HepG2 (cell line): Measurements from ENCODE around the gene ARMH3. TPM values are rescaled to one million over a fixed set of nuclear protein-coding genes. Genes with fewer than 3 reads are reported as not detected.

Experiments used
- EHMT2 ChIP-seq: fragments of 200-600 bp; sonication (generic); IDR thresholded peaks from 2 replicates; pipeline ENCODE4 v1.7.0; 2017; ENCODE audit warnings: antibody characterized with exemption, low read depth, low read length, borderline replicate concordance
- ESRRA ChIP-seq: sonication (generic); formaldehyde crosslinking; IDR thresholded peaks from 2 replicates; pipeline ENCODE4 v1.5.1; 2020; ENCODE audit warnings: mild to moderate bottlenecking, low read depth, missing genetic modification reagents
- FOXA1 ChIP-seq, 2 experiments: fragments of 450-650 bp in 1 of 2; sonication (generic) in 1 of 2; formaldehyde crosslinking in 1 of 2; IDR thresholded peaks; 2 replicates each; pipeline versions ENCODE4 v1.4.0 to v1.6.1; 2016 to 2020; ENCODE audit warnings: missing genetic modification reagents in 1 of 2
- GTF2F1 ChIP-seq: fragments of 150-350 bp; IDR thresholded peaks from 2 replicates; pipeline ENCODE4 v1.6.1; 2014; ENCODE audit warnings: low read length
- HNRNPL ChIP-seq: fragments of 200-400 bp; formaldehyde crosslinking; IDR thresholded peaks from 2 replicates; pipeline ENCODE4 v1.6.1; 2017; ENCODE audit warnings: mild to moderate bottlenecking, low read depth, low read length
- RBFOX2 ChIP-seq: fragments of 200-400 bp; formaldehyde crosslinking; IDR thresholded peaks from 2 replicates; pipeline ENCODE4 v1.6.1; 2017; ENCODE audit warnings: low read depth, mild to moderate bottlenecking, low read length
- REXO4 ChIP-seq: sonication (generic); formaldehyde crosslinking; IDR thresholded peaks from 2 replicates; pipeline ENCODE4 v1.8.0; 2022; ENCODE audit warnings: missing genetic modification reagents, mild to moderate bottlenecking, borderline replicate concordance
- ZBTB8A ChIP-seq: sonication (generic); formaldehyde crosslinking; IDR thresholded peaks from 2 replicates; pipeline ENCODE4 v1.4.0; 2020; ENCODE audit warnings: mild to moderate bottlenecking, low read depth, missing genetic modification reagents, borderline replicate concordance
- ZFP36 ChIP-seq: fragments of 150-350 bp; IDR thresholded peaks from 2 replicates; pipeline ENCODE4 v1.6.1; 2018; ENCODE audit warnings: borderline replicate concordance, low read length, low read depth; ENCODE audit not compliant: partially characterized antibody
- ZMAT3 ChIP-seq: sonication (generic); formaldehyde crosslinking; conservative IDR thresholded peaks from 2 replicates; pipeline ENCODE4 v1.7.0; 2021; ENCODE audit warnings: missing genetic modification reagents
- ZNF329 ChIP-seq: sonication (generic); formaldehyde crosslinking; IDR thresholded peaks from 2 replicates; pipeline ENCODE4 v1.9.0; 2021; ENCODE audit warnings: low read depth, mild to moderate bottlenecking, missing genetic modification reagents
- ZNF501 ChIP-seq: sonication (generic); formaldehyde crosslinking; IDR thresholded peaks from 2 replicates; pipeline ENCODE4 v1.5.1; 2020; ENCODE audit warnings: mild to moderate bottlenecking, moderate library complexity, missing genetic modification reagents
- ZNF562 ChIP-seq: sonication (generic); formaldehyde crosslinking; IDR thresholded peaks from 2 replicates; pipeline ENCODE4 v1.8.0; 2022; ENCODE audit warnings: missing genetic modification reagents, borderline replicate concordance
- ZNF737 ChIP-seq: sonication (generic); formaldehyde crosslinking; IDR thresholded peaks from 2 replicates; pipeline ENCODE4 v1.5.0; 2020; ENCODE audit warnings: missing genetic modification reagents, mild to moderate bottlenecking, borderline replicate concordance
- ZNF747 ChIP-seq: sonication (generic); formaldehyde crosslinking; IDR thresholded peaks from 2 replicates; pipeline ENCODE4 v1.8.1; 2023; ENCODE audit warnings: missing genetic modification reagents, mild to moderate bottlenecking, borderline replicate concordance
- ZNF776 ChIP-seq: sonication (generic); formaldehyde crosslinking; IDR thresholded peaks from 2 replicates; pipeline ENCODE4 v1.4.0; 2020; ENCODE audit warnings: mild to moderate bottlenecking, missing genetic modification reagents
- ZNF782 ChIP-seq: sonication (generic); formaldehyde crosslinking; IDR thresholded peaks from 2 replicates; pipeline ENCODE4 v1.4.0; 2020; ENCODE audit warnings: missing genetic modification reagents, mild to moderate bottlenecking, borderline replicate concordance
- ZNF788 ChIP-seq: sonication (generic); formaldehyde crosslinking; IDR thresholded peaks from 2 replicates; pipeline ENCODE4 v1.5.0; 2020; ENCODE audit warnings: mild to moderate bottlenecking, missing genetic modification reagents, borderline replicate concordance
- polyA plus RNA-seq, 8 experiments: library from polyadenylated mRNA; depleted of rRNA in 3 of 8; stranded (reverse) in 7 of 8; unstranded in 1 of 8; fragments of >200 nt; fragmentation: Illumina TruSeq in 4 of 8; extraction: Trizol in 4 of 8; gene quantifications; 2 replicates each; pipeline versions ENCODE4 v1.2.1 to v1.2.3, GENCODE V29; 2011 to 2016; ENCODE audit warnings: low read depth in 4 of 8, missing spikeins in 1 of 8, mixed read lengths in 1 of 8; ENCODE audit not compliant: insufficient read depth in 1 of 8
- total RNA-seq, 5 experiments: library from RNA; depleted of rRNA; stranded (reverse); fragments of >200 nt; fragmentation: Illumina TruSeq; extraction: Trizol; gene quantifications; 2 replicates each; pipeline ENCODE4 v1.2.3, GENCODE V29; 2016; ENCODE audit warnings: low read depth in 1 of 5
- TF ChIP-seq, protein P1 (sequence below), 2 experiments: IDR thresholded peaks; 2 replicates each; pipeline ENCODE4 v1.6.1; 2011 to 2012; ENCODE audit warnings: low read length in 2 of 2, borderline replicate concordance in 1 of 2, low read depth in 1 of 2, mild to moderate bottlenecking in 1 of 2, moderate library complexity in 1 of 2
- TF ChIP-seq, protein P2 (sequence below): sonication (generic); formaldehyde crosslinking; IDR thresholded peaks from 2 replicates; pipeline ENCODE4 v1.4.0; 2020; ENCODE audit warnings: mild to moderate bottlenecking, missing genetic modification reagents
- TF ChIP-seq, protein P3 (sequence below): sonication (generic); formaldehyde crosslinking; IDR thresholded peaks from 2 replicates; pipeline ENCODE4 v1.9.0; 2021; ENCODE audit warnings: missing genetic modification reagents, mild to moderate bottlenecking, borderline replicate concordance

ARMH3 gene
- total and polyA plus RNA-seq, 2 of the 13 experiments (the other 11 are each of a cell fraction or from before 2014, with no cell fraction given): 8.4 to 16.9 TPM

DNA sequence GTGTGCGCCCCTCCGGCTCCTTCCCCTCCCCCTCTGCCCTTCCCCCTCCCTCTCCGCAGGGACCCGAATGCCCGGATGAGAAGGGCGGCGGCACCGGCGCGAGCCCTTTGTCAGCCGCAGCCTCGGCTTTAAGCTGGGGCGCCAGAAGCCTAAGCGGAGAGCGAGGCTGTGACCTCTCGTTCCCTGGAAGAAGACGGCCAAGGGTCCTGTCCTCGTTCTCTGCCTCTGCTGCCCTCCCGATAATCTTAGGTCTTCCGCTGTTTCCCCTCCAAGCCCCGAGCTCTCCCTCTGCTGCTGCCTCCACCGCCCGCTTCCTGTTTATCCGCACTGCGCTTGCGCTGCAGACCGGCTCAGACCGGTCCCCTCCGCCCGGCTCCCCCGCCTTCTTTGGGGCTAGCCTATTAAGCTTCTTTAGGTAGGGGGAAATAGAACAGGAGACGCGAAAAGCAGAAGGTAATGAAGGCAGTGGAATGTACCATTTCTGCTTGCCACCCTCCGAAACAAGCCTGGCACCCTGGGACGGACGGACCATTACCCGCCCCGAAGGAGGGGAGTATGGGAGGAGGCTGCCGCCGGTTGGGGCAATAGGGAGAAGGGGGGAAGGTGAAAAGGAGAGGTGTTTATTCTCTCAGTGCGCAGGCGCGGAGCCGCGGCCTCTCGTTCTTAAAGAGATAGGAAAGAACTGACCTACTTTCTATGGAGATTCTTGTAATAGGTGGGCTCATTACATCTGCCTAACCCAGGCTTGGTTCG is 237.7 kb downstream of the ARMH3 start, which contains the start of gene OGA (continued):
- TF ChIP-seq ZNF501 (peak; percentile 90), ZNF788 (peak; percentile 67; the same call in 1 of the 2 replicates), ESRRA (CRISPR knock-in tag) (no peak; the same call in 1 of the 2 replicates), RBFOX2 (peak; percentile 79), ZFP36 (no peak), EHMT2 (no peak), ZNF329 (CRISPR knock-in tag) (no peak), ZNF776 (CRISPR knock-in tag) (no peak), ZMAT3 (CRISPR knock-in tag) (no peak; the same call in 1 of the 2 replicates), GTF2F1 (no peak), ZNF562 (no peak), REXO4 (CRISPR knock-in tag) (no peak), ZNF782 (CRISPR knock-in tag) (no peak), ZBTB8A (CRISPR knock-in tag) (no peak), HNRNPL (0 out of 2 replicates have a peak, but pooled peaks have one; percentile 39), ZNF737 (CRISPR knock-in tag) (no peak), FOXA1 (IDR thresholded peaks at IDR 0.05) (no peak), FOXA1 (CRISPR knock-in tag; IDR thresholded peaks at IDR 0.05) (peak; percentile 63), ZNF747 (CRISPR knock-in tag) (peak; percentile 59; the same call in 1 of the 2 replicates)
- TF ChIP-seq, protein P1, sequence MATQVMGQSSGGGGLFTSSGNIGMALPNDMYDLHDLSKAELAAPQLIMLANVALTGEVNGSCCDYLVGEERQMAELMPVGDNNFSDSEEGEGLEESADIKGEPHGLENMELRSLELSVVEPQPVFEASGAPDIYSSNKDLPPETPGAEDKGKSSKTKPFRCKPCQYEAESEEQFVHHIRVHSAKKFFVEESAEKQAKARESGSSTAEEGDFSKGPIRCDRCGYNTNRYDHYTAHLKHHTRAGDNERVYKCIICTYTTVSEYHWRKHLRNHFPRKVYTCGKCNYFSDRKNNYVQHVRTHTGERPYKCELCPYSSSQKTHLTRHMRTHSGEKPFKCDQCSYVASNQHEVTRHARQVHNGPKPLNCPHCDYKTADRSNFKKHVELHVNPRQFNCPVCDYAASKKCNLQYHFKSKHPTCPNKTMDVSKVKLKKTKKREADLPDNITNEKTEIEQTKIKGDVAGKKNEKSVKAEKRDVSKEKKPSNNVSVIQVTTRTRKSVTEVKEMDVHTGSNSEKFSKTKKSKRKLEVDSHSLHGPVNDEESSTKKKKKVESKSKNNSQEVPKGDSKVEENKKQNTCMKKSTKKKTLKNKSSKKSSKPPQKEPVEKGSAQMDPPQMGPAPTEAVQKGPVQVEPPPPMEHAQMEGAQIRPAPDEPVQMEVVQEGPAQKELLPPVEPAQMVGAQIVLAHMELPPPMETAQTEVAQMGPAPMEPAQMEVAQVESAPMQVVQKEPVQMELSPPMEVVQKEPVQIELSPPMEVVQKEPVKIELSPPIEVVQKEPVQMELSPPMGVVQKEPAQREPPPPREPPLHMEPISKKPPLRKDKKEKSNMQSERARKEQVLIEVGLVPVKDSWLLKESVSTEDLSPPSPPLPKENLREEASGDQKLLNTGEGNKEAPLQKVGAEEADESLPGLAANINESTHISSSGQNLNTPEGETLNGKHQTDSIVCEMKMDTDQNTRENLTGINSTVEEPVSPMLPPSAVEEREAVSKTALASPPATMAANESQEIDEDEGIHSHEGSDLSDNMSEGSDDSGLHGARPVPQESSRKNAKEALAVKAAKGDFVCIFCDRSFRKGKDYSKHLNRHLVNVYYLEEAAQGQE (IDR thresholded peaks at IDR 0.05; ENCODE audit: borderline replicate concordance in 1 of 2, low read depth in 1 of 2, low read length in 2 of 2): peak in 1 of 2 experiments; percentile 65; a peak in 2 of 4 replicates
- TF ChIP-seq, protein P2, sequence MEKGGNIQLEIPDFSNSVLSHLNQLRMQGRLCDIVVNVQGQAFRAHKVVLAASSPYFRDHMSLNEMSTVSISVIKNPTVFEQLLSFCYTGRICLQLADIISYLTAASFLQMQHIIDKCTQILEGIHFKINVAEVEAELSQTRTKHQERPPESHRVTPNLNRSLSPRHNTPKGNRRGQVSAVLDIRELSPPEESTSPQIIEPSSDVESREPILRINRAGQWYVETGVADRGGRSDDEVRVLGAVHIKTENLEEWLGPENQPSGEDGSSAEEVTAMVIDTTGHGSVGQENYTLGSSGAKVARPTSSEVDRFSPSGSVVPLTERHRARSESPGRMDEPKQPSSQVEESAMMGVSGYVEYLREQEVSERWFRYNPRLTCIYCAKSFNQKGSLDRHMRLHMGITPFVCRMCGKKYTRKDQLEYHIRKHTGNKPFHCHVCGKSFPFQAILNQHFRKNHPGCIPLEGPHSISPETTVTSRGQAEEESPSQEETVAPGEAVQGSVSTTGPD: no peak
- TF ChIP-seq, protein P3, sequence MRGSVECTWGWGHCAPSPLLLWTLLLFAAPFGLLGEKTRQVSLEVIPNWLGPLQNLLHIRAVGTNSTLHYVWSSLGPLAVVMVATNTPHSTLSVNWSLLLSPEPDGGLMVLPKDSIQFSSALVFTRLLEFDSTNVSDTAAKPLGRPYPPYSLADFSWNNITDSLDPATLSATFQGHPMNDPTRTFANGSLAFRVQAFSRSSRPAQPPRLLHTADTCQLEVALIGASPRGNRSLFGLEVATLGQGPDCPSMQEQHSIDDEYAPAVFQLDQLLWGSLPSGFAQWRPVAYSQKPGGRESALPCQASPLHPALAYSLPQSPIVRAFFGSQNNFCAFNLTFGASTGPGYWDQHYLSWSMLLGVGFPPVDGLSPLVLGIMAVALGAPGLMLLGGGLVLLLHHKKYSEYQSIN: no peak
